Loucy (cell line): ENCODE measurements around the gene FABP7.

Source experiments
- CTCF ChIP-seq: fragments of 200-600 bp; sonication (generic); conservative IDR thresholded peaks from 2 replicates; pipeline ENCODE4 v1.5.1; 2014; ENCODE audit warnings: mild to moderate bottlenecking, antibody characterized with exemption, low read length
- EZH2phosphoT487 ChIP-seq: fragments of 200-600 bp; IDR thresholded peaks from 2 replicates; pipeline ENCODE4 v1.6.1; 2018; ENCODE audit warnings: antibody characterized with exemption, mild to moderate bottlenecking, moderate library complexity, borderline replicate concordance

- TF ChIP-seq CTCF (no peak), EZH2phosphoT487 (no peak)
Observed at GRCh38 chr6:122758927-122759334, 20.6 kb upstream of the FABP7 start.
